Hematopoietic multipotent progenitor cell treated with erythropoietin and hydrocortisone succinate and interleukin-3 and kit ligand, for 15 days (in vitro differentiated cells): Measurements from ENCODE around the gene NRXN2.

ENCODE experiments used
- DNase-seq: peaks from one replicate; pipeline ENCODE4 v3.0.0-alpha.2; 2015; ENCODE audit warnings: low spot score

Gene NRXN2

DNA sequence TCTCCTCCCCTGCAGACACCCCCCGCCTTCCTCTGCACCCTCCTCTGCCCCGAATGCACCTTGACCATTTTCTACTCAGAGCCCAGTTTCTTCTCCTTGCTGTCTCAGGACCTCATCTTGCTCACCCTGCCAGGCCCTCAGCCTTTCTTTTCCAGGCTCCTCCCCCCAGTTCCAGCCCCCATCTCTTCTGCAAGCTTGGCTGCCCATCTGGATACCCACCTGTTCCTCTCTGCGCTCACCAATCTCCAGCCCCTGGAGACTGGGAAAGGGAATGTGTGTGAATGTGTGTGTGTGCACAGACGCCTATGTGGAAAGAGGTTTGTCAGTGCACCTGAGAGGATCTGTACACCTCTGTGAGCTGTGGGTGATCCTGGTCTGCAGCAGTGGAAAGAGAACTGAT lies 95.6 kb downstream of the NRXN2 start:
- DNase-seq, result no peak

DNA sequence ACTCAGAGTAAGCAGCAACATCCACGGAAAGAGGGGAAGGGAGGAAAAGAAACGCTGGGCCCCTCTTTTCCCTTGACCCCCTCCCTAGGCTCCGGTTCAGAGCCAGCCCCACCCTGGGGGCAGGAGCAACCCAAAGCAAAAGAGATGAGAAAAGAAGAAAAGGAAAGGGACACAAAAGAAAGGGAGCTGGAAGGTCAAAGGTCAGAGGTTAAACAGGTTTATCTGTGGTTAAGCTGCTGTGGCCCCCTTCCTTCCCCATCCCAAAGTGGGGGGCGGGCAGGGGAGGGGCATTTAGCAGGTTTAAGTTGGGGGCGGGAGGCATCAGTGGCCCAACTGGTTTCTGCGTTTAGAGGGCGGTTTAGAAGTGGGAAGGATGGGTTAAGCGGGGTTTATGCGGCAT lies 96.4 kb downstream of the NRXN2 start:
- no peak for DNase-seq

DNA sequence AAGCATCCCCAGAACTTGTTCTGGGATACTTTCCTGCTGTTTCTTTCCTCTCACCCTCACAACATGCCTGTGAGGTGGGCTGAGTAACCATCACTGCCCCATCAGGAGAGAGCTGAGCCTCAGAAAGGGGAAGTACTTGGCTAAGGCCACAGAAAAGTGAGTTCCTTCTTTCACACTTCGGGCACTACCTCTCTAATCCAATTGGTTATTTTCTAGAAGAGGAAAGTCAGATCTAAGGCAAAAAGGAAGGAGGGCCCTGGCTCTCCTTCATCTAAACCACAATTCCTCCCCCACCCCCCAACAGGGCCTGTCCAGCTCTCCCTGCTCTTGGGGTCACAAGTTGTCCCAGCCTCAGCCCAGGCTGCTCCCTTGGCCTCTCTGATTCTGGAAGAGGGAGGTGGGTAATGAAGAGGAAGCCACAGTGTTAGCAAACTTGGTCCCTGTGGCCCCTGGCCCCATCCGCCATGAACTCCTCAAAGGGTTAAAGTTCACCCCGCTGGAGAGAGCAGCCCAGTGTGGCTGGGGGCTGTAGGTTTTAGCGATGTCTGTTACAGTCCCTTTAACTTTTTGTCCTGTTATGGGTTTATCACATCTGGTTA lies 98.0 kb downstream of the NRXN2 start:
- no peak for DNase-seq

DNA sequence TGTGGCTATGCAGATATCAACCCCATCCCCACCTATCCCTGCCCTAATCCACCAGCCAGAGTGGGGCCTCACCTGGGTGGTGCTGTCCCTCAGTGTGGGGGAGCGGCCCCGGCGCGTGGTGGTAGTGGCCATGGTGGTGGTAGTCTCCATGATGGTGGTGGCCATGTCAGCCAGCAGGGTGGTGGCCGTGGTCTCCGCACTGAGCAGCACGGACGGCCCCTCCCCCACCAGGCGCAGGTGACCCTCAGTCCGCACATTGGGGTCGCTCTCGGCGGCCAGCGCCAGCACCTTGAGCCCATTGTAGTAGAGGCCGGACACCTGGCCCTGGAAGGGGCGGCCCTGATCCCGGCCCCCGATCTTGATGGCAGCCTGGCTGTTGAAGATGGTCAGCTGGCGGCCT lies 100.3 kb downstream of the NRXN2 start:
- DNase-seq, result no peak

DNA sequence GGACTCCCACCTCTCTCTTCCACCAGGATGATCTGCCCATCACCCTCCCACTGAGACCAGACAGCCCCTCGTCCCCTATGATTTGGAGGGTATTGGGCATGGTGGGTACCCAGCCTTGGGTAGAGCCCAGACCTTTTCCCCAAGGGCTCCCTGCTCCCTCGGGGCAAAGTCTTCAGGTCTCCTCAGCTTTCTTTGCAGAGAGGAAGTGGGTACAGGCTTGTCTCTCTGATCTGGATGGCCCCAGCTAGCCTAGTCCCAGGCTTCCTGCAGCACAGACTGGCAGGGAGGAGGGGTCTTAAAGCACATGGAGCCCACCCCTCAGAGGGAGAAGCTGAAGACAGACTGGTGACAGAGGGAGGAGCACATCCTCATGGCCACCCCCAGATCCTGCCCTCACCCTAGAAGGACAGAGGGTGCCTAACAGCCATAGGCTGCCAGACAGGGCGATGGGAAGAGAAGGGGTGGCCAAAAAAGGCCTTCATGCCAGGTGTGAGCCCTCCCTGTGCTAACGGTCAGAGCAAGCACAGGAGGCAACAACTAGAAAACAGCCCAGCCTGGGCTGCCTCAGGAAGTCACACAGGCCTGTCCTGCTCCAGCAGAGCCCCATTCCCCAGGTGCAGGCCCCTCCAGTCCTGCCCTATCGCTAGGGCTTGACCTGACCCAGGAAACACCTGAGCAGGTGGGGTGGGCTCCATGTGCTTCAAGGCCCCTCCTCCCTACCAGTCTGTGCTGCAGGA lies 101.5 kb downstream of the NRXN2 start:
- no peak for DNase-seq

DNA sequence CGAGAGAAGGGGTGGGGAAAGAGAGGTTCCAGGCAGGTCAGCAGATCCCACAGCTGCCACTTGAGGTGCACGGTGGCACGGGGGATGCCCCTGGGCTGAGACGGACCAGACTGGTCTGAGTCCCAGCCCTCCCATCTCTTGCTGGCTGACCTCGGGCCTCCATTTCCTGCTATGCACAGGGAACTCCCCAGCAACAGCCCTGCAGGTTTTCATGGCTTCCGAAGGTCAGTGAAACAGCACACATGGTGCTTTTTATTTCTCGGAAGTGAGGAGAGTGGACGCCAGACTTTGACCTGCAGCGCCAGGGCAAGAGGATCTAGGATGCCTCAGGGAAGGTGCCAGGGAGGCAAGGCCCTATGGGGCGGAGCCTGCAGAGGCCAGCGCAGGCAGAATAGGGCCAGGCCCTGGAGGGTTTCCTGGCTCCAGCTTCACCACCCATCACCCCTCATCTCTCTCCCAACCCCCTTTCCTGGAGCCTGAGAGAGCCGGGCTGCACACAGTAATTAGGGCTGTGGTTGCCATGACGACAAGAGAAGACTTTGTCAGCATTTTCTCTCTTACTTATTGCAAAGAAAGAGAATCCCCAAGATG lies 102.5 kb downstream of the NRXN2 start:
- DNase-seq, result no peak

DNA sequence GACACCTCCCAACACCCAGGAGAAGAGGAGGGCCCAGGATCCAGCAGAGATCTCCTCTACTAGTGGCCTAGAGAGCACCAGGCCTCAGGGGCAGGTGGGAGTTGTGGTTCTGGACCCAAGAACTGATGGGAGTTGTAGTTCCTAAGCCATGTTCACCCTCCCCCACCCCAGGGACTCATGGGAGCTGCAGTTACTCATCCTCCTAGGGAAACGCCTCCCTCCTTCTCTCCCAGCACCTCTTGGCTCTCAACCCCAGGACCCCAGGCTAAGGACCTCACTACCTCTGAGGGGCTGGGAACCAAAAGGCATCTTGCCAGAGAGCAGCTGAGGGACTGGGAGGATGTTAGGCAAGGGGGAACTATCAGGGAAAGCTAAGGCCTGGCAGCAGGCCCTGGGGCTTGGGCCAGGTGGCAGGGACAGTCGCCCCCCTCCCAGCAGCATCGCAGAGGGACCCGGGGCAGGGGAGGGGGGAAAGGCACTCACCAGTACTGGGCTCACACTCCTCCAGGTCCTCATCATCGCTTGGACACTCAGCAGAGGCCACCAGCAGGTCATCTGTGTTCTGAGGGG lies 103.1 kb downstream of the NRXN2 start:
- DNase-seq, result no peak

DNA sequence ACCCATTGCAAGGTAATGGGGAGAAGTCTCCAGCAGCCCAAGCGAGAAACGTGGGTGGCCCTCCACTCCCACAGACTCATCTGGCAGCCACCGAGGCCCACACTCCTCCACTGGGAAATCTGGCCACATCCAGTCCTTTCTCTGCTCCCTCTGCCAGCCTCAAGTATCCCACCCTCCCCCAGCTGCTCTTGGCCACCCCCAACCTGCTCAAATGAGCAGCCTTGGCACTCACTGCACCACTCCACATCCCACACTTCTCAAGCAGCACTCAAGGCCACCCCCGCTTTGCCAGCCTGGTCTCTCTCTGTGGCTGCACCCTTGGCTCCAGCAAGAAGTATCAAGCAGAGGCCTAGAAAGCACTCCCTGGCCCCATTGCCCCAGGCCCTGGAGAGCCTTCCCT lies 103.8 kb downstream of the NRXN2 start:
- no peak for DNase-seq

DNA sequence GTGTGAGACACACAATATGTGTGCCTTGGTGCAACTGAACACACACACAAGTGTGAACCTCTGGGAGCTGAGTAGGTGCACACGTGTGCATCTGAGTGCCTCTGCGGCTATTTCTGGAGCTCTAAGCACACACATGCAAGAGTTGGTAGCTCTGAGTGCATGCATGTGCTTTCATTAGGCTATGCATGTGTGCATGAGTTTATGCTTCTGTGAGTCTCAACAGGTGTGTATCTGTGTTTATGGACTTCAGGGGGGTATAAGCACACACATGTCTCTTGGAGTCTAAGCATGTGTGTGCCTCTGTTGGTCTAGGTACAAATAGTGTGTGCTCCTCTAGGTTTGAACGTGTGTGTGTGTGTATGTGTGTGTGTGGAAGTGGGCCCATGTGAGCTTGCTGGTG lies 106.2 kb downstream of the NRXN2 start:
- DNase-seq, result no peak

DNA sequence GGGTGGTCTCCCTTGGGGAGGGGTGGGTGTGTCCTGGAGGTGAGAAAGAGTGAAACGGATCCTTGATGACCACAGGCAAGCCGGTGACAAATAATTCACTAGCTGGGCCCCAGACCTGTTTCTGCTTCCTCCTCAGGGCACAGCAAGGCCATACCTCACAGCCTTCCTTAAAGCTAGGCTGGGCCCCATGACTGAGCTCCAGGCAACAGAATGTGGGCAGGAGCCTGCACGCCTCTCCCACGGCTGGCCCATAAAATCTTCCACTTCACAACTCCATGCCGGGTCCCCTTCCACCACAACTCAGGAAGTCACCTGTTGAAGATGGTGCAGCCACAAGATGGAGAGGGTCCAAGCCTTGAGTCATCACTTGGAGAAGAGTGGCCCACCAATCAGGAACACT lies 108.1 kb downstream of the NRXN2 start:
- DNase-seq, result no peak

DNA sequence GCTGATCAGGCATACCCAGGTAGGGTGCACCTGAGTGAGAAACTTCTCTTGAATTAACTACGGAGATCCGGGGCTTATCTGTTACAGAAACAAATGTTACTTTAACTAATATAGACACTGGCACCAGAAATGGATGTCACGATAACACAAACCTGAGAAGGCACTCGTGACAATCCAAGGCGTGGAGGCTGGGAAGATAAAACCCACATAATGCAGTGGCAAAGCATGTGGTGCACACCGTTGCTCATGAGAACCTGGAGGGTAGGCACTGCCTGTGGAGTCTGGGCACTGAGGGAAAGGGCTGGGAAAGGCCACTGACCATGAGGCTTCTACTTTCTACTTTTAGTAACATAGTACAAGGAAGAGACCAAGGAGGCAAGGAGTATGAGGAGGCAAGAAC lies 109.3 kb downstream of the NRXN2 start:
- DNase-seq, result no peak

DNA sequence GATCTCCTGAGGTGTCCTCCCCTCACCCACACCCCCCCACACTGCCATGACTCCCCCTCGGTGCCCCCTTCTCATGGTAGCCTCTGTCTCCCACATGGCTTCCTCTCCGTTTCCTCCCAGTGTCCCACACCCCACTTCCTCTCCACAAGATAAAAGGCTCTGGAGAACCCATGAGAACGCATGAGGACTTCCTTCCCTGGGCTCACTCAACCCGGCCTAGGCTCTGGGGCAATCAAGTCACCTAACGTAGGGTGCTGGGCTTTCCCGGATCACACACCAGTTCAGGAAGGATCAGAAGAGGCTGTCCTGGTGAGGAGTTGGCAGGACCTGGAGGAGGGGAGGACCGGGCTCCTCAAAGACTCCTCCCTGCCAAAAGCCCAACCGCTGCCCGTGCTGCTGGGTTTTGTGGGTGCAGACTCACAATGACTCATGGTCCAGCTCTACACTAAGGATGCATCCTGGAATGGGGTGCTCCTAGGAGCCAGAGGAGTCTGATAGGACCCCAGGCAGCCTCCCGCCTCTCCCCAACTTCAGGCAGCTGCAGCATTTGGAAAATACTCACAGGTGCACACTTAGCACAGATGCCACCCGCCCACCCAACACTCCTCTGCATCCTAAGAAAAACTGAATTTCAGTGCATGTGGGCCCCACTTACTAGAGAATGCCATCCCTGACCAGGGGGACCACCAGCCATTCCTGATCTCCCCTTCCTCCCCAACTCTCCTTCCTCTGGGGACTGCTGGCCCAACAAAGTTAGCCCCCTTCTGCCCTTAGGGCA lies 110.9 kb downstream of the NRXN2 start:
- DNase-seq, result no peak

DNA sequence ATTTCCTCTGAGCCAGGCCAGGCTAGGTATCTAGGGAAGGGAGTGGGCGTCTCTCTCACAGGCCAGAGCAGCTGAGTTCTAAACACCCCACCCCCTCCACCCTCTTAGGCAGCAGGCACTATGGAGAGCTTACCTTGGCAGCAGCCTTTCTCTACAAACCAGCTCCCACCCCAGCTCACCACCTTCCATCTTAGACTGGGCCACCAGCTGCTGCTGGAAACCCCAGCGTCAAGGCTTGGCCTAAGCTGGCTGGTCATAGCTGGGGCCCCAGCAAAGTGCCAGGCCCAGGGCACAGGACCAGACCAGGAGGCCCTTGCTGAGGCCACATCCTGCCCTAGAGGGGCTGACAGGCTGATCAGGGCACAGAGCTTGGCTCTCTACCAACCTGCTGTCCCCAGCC lies 111.8 kb downstream of the NRXN2 start:
- DNase-seq, result no peak

DNA sequence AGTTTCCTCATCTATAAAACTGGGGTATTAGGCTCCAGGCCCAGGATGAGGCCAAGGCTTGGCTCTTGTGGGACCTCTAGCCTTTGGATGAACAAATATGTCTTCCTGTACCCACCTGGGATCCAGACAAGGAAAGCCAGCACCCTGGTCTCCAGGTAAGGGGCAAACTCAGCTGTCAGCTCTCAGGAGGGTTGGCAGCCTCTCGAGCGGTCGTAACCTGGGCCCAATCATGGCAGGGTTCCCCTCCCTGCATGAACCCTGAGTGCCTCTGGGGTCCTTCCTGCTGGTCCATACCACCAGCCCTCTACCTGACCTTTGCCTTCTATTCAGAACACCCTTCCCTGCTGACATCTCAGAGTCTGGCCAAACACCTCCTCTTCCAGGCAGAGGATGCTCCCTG lies 112.4 kb downstream of the NRXN2 start:
- no peak for DNase-seq

DNA sequence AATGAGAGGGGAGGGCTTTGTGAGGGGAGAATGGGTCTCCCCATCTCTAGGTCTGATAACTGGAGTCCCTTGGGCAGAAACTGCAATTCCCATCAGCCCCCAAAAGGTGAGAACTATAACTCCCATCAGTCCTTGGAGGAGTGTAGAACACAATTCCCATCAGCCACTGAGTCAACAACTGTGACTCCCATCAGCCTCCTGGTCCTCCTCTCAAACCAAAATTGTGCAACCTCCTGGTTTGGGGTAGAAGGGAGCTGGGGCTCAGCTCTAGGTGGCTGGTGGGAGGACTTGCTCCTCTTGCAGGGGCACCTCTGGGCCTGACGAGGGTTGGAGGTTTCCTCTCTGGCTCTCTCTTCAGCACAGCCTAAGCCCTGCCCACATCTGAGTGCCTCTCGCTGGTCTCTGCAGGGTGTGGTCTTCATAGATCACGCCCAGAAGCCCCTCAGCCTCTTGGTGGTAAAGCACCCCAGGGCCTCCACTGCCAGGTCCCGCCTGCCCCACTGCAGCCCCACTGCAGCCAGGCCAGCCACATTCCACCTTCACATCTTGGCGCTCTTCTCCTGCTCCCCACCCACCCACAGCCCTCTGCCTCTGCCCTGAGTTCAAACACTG lies 113.5 kb downstream of the NRXN2 start:
- DNase-seq, result no peak

DNA sequence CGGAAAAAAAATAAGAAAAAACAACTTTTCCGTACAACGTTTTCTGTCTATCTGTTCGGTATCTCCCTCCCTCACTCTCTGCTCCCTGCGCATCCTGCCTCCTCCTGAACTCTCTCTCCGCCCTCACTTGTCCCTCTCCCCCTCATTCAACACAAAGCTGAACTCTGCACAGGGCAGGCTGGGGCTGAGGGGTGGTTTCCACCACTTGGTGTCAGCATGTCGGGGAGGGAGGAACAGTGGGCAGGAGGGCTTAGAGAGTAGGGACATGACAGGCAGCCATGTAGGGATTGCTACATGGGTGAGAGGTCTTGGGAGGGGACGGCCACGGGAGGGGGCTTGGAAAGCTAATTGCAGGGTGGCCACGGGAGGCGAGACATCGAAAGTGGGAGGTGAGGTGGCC lies 114.4 kb downstream of the NRXN2 start:
- no peak for DNase-seq

DNA sequence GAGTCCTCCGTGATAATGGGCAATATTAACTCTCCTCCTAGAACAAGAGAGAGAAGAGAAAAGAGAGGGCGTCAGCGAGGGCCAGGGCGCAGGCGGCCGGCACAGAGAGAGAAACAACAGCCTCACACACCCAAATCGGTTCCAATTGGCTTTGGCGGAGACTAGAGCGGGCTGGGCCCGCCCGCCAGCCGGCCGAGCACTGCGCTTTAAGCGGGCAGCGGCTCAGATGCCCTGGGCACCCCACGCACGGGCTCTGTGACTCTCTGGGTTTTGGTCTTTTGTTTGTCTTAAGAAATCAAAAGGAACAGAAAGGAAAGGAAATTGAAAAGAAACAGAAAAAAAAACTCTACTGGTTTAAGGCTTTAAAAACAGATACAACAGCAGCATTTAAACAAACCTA lies 115.0 kb downstream of the NRXN2 start:
- no peak for DNase-seq

DNA sequence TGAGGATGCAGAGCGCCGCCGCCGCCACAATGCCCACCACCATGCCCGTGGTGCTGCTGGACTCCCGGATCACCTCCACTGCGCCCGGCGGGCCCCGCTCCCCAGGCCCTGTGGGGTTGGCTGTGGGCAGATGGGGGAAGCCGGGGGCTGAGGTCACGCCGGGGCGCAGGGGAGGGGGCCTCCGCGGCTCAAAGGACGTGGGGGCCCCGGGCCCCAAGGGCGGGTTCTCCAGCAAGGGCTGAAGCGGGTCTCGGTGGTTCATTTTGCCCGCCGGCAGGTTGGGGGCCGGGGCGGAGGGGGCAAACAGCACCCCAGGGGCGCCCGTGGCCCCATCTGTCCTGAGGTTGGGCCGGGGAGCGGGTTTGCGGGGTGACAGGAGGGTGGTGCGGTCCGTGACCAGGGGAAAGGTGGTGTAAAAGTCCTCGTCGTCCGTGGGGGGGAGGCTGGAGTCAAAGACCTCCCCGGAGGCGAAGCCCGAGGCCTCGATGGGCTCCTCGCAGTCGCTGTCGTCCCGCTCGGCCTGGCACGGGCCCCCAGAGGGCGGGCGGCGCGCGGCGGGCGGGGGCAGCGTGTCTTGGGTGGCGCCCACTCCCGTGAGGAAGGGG lies 115.5 kb downstream of the NRXN2 start:
- no peak for DNase-seq

DNA sequence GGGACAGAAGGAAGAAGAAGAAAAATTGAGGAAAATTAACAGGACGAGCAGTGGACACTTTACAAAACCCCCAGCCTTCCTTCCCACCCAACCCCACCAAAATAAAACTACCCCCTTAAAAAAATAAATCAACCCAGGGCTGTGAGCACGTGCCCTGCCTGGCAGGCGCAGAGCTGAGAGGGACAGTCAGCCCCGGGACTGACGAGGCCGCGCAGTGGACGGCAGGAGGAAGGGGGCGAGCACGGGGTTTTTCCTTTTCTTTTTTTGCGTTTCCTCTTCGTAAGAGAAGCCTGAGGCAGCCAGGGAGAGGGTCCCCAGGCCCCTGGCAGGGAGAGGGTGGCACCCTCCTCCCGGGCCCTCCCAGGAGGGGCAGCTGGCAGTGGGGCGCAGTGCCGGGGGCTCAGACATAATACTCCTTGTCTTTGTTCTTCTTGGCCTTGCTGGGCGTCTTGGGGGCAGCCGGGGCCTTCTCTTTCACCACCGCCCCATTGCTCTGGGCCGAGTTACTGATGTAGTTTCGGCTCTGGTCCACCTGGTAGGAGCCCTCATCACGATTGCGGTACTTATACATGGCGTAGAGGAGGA lies 116.1 kb downstream of the NRXN2 start:
- DNase-seq, result no peak

DNA sequence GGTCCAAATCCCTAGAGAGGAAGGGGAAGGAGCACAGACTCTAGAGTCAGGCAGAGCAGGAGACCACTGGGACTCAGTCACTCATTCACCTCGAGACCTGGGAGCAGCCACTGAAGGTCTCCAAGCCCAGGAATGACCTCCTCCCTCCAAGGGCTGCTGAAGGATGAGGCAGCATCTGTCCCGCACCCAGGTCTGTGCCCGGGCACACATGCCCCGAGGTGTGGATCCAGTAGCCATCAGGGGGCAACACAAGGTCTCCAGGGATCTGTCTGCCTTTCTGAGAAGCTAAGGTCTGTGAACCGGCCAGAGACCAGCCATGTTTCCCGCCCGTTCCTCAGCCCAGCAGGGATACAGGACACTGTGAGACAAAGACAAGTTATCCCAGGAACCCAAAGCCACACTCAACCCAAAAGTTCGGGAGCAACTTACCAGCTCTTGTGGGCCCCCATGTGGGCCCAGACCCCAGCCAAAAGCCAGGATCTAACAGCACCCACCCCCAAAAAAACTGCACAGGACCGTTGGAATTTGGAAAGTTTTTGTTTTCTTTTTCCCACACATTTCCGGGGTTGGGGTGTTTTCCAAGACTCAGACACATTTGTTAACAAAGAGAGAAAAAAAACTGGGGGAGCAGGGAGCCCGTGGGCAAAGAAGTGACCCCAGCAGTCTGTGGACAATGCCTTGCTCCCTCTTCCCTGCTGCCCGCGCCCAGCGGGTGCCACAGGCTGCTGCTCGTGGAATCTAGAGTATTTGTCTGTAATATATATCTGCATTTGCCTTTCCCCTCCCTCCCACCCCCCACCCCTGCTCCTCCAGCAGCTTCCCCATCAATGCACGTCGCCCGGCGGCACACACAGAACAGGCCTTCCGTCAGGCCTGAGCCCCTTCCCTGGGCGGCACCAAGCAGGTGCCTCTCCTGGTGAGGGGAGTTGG lies 117.1 kb downstream of the NRXN2 start:
- no peak for DNase-seq

DNA sequence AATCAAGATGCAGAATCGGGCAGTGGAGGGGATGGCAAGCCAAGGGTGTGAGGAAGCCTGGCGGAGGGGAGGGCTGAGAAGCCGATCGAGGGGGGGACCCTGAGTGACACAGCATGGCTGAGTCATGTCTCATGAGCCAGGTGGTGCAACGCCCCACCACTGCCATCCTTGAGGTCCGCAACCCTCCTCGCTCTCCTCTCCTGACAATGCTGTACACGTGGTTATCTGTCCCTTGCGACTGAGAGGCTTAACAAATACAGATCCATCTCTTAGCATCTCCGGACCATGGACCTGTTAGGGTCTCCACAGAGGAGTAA lies 117.8 kb downstream of the NRXN2 start:
- no peak for DNase-seq
